HepG2 (cell line): Measurements from ENCODE around the gene COPS3. TPM values are rescaled to one million over a fixed set of nuclear protein-coding genes. Genes with fewer than 3 reads are reported as not detected.

Source experiments
- ATAC-seq: fragments of 200-7000 bp; cut with Tn5 transposase; 3 replicates; pipeline ENCODE4 v1.9.1; 2020; ENCODE audit warnings: mild to moderate bottlenecking, moderate library complexity
- BruUV-seq: library from RNA; stranded (reverse); fragments of 400-500 nt; replicated peaks from 2 replicates; lab custom pipeline; 2021; lab: Mats Ljungman, UMichigan
- CTCF ChIA-PET: fragments of 300-600 bp; formaldehyde crosslinking; extraction: SDS; loops from one replicate; lab custom pipeline; 2021; ENCODE audit warnings: low total read pairs, inconsistent platforms, low intra/inter-chr PET ratio; lab: Yijun Ruan, JAX
- POLR2A ChIA-PET: fragments of 350-600 bp; sonication (Branson Sonifier 250); formaldehyde crosslinking; loops from one replicate; lab custom pipeline; 2020; ENCODE audit warnings: antibody characterized with exemption, inconsistent platforms; lab: Yijun Ruan, JAX
- DNase-seq: peaks from one replicate; pipeline ENCODE4 v3.0.0-alpha.2; 2015; ENCODE audit warnings: low spot score
- FAIRE-seq: peaks from 3 replicates; lab custom pipeline; 2011; peaks lifted over from hg19 to GRCh38; lab: Jason Lieb, UNC
- H2AFZ ChIP-seq: one replicate; pipeline ENCODE4 v1.6.1; 2011; ENCODE audit warnings: low read length, inconsistent platforms
- H3K27ac ChIP-seq: fragments of 300-600 bp; 3 replicates; pipeline ENCODE4 v1.8.0; 2011; ENCODE audit warnings: mixed run types, mild to moderate bottlenecking, mixed read lengths, low read length, inconsistent platforms; ENCODE audit not compliant: insufficient read depth; ENCODE audit errors: extremely low read length
- H3K27me3 ChIP-seq, 2 experiments: fragments of 200-600 bp in 1 of 2; 2 replicates in 1 of 2; 3 replicates in 1 of 2; pipeline versions ENCODE4 v1.6.0 to v1.8.0; 2011; ENCODE audit warnings: low read length in 2 of 2, mild to moderate bottlenecking in 2 of 2, moderate library complexity in 2 of 2, inconsistent platforms in 1 of 2; ENCODE audit not compliant: insufficient read depth in 2 of 2, control insufficient read depth in 1 of 2
- H3K36me3 ChIP-seq, 2 experiments: fragments of 200-600 bp in 1 of 2; replicated peaks in 1 of 2; 2 replicates in 1 of 2; 3 replicates in 1 of 2; pipeline versions ENCODE4 v1.5.1 to v1.8.0; 2011; ENCODE audit warnings: low read length in 2 of 2, inconsistent platforms in 1 of 2; ENCODE audit not compliant: insufficient read depth in 2 of 2, control insufficient read depth in 1 of 2
- H3K4me1 ChIP-seq: 2 replicates; pipeline ENCODE4 v1.5.1; 2012; ENCODE audit warnings: low read length, inconsistent platforms; ENCODE audit not compliant: insufficient read depth
- H3K4me2 ChIP-seq: 2 replicates; pipeline ENCODE4 v1.6.0; 2011; ENCODE audit warnings: low read depth, low read length, inconsistent platforms
- H3K4me3 ChIP-seq, 3 experiments: fragments of 200-600 bp in 1 of 3; sonication (generic), shearing (Covaris generic) in 1 of 3; replicated peaks in 1 of 3; 2 replicates each; pipeline ENCODE4 v1.5.1; 2011 to 2016; ENCODE audit warnings: low read length in 3 of 3, inconsistent platforms in 2 of 3, low read depth in 2 of 3, mild to moderate bottlenecking in 2 of 3, control low read depth in 1 of 3, mixed read lengths in 1 of 3; ENCODE audit not compliant: insufficient read depth in 1 of 3
- H3K79me2 ChIP-seq: one replicate; pipeline ENCODE4 v1.6.1; 2011; ENCODE audit warnings: low read length, inconsistent platforms; ENCODE audit not compliant: insufficient read depth
- H3K9ac ChIP-seq: 2 replicates; pipeline ENCODE4 v1.6.0; 2011; ENCODE audit warnings: mild to moderate bottlenecking, low read depth, low read length, inconsistent platforms; ENCODE audit not compliant: insufficient read depth
- H3K9me3 ChIP-seq: 2 replicates; pipeline ENCODE4 v1.5.1; 2012; ENCODE audit warnings: mild to moderate bottlenecking, low read length
- H4K20me1 ChIP-seq: 2 replicates; pipeline ENCODE4 v1.6.0; 2011; ENCODE audit warnings: inconsistent platforms, mild to moderate bottlenecking, low read length, moderate library complexity; ENCODE audit not compliant: insufficient read depth
- CBX2 ChIP-seq, 2 experiments: fragments of 200-600 bp in 1 of 2; sonication (generic); formaldehyde crosslinking in 1 of 2; IDR thresholded peaks; 2 replicates each; pipeline versions ENCODE4 v1.7.0 to v1.8.1; 2018 to 2022; ENCODE audit warnings: low read depth in 2 of 2, low read length in 1 of 2, mild to moderate bottlenecking in 1 of 2, missing genetic modification reagents in 1 of 2
- DPF2 ChIP-seq: sonication (generic); formaldehyde crosslinking; IDR thresholded peaks from 2 replicates; pipeline ENCODE4 v1.4.0; 2020; ENCODE audit warnings: mild to moderate bottlenecking, low read depth, missing genetic modification reagents, borderline replicate concordance
- FOXK1 ChIP-seq: sonication (generic); formaldehyde crosslinking; IDR thresholded peaks from 2 replicates; pipeline ENCODE4 v1.4.0; 2020; ENCODE audit warnings: low read depth, missing genetic modification reagents, borderline replicate concordance
- JUND ChIP-seq: sonication (generic); formaldehyde crosslinking; IDR thresholded peaks from 2 replicates; pipeline ENCODE4 v1.8.0; 2022; ENCODE audit warnings: mild to moderate bottlenecking, missing genetic modification reagents
- RFXAP ChIP-seq: sonication (generic); formaldehyde crosslinking; IDR thresholded peaks from 2 replicates; pipeline ENCODE4 v1.4.0; 2020; ENCODE audit warnings: missing genetic modification reagents, borderline replicate concordance
- ZNF572 ChIP-seq: sonication (generic); formaldehyde crosslinking; IDR thresholded peaks from 2 replicates; pipeline ENCODE4 v1.5.1; 2020; ENCODE audit warnings: mild to moderate bottlenecking, missing genetic modification reagents
- ZNF616 ChIP-seq: sonication (generic); formaldehyde crosslinking; IDR thresholded peaks from 2 replicates; pipeline ENCODE4 v1.5.0; 2020; ENCODE audit warnings: low read depth, mild to moderate bottlenecking, missing genetic modification reagents
- ZSCAN9 ChIP-seq: IDR thresholded peaks from 2 replicates; pipeline ENCODE4 v1.6.1; 2016; ENCODE audit warnings: borderline replicate concordance
- WGBS: methylation state at CpG from one replicate; pipeline ENCODE4 v1.1.6; 2017; ENCODE audit warnings: low lambda C conversion rate; 5-methylcytosine and 5-hydroxymethylcytosine counted together
- in situ Hi-C: cut with HindIII; loops from 2 replicates; pipeline ENCODE4 v1.10.0; 2017; ENCODE audit warnings: low pct_unique_long_range_greater_than_20kb; ENCODE audit not compliant: extremely low pct_ligation_motif_present
- intact Hi-C: fragments of 100-400 bp; cut with micrococcal nuclease; formaldehyde crosslinking; loops from one replicate; pipeline ENCODE4 v1.10.0; 2022; ENCODE audit not compliant: unreplicated experiment
- polyA plus RNA-seq, 8 experiments: library from polyadenylated mRNA; depleted of rRNA in 3 of 8; stranded (reverse) in 7 of 8; unstranded in 1 of 8; fragments of >200 nt; fragmentation: Illumina TruSeq in 4 of 8; extraction: Trizol in 4 of 8; gene quantifications; 2 replicates each; pipeline versions ENCODE4 v1.2.1 to v1.2.3, GENCODE V29; 2011 to 2016; ENCODE audit warnings: low read depth in 4 of 8, missing spikeins in 1 of 8, mixed read lengths in 1 of 8; ENCODE audit not compliant: insufficient read depth in 1 of 8
- total RNA-seq, 5 experiments: library from RNA; depleted of rRNA; stranded (reverse); fragments of >200 nt; fragmentation: Illumina TruSeq; extraction: Trizol; gene quantifications; 2 replicates each; pipeline ENCODE4 v1.2.3, GENCODE V29; 2016; ENCODE audit warnings: low read depth in 1 of 5
- TF ChIP-seq, protein P1 (sequence below): sonication (generic); formaldehyde crosslinking; IDR thresholded peaks from 2 replicates; pipeline ENCODE4 v1.4.0; 2020; ENCODE audit warnings: missing genetic modification reagents
- TF ChIP-seq, protein P2 (sequence below): sonication (generic); formaldehyde crosslinking; IDR thresholded peaks from 2 replicates; pipeline ENCODE4 v1.4.0; 2020; ENCODE audit warnings: missing genetic modification reagents

COPS3 gene
- total and polyA plus RNA-seq, 2 of the 13 experiments (the other 11 are each of a cell fraction or from before 2014, with no cell fraction given): 46.3 to 103 TPM

DNA sequence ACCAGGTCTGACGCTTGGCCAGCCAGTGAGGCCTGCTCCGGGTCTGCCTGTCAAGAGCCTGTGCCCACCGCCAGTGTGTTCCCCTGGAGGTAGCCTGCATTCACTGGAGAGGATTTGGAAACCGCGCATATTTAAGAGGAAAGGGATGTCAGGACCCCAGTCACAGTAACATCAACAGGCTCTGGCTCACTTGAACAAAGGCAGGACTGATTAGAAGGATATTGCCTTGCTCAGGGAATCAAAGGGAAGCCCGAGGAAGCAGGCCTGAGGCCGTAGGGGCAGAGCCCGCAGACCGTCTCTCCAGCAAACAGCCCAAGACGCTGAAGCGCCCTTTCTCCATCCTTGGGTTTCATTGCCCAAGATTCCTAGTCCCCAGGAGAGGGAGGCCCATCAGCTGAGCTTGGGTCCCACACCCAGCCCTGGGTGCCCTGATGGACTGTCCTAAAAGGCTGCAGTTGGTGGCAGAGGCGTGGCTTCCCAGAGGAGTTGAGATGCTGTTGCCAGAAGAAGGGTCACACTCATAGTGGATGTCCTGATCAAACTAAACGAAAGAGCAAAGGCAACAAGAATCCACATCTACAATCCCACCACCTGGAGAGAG lies 45.3 kb upstream of the COPS3 start:
- POLR2A ChIA-PET: no interaction called here

More for the DNA sequence above, 45.3 kb upstream of the COPS3 start:
- H3K4me3 ChIP-seq: no peak overlapping the region
- FAIRE-seq: no peak
- intact Hi-C loops: no loop called here
- H3K27me3 ChIP-seq: peaks cover 2 to 8% of the 10 kb centered on the region in 2 experiments; a peak in 3 of 5 replicates
- no peak overlapping the region for H2AFZ ChIP-seq
- no peaks in the 10 kb centered on the region for H3K36me3 ChIP-seq
- no peaks in the 10 kb centered on the region for H3K79me2 ChIP-seq
- no peak overlapping the region for H3K9ac ChIP-seq
- WGBS: 73% methylated on average over 12 of the region's 13 CpGs
- CTCF ChIA-PET: no interaction called here
- no peaks in the 10 kb centered on the region for H3K9me3 ChIP-seq
- no peak for DNase-seq
- ATAC-seq: no peak
- TF ChIP-seq, protein P1, sequence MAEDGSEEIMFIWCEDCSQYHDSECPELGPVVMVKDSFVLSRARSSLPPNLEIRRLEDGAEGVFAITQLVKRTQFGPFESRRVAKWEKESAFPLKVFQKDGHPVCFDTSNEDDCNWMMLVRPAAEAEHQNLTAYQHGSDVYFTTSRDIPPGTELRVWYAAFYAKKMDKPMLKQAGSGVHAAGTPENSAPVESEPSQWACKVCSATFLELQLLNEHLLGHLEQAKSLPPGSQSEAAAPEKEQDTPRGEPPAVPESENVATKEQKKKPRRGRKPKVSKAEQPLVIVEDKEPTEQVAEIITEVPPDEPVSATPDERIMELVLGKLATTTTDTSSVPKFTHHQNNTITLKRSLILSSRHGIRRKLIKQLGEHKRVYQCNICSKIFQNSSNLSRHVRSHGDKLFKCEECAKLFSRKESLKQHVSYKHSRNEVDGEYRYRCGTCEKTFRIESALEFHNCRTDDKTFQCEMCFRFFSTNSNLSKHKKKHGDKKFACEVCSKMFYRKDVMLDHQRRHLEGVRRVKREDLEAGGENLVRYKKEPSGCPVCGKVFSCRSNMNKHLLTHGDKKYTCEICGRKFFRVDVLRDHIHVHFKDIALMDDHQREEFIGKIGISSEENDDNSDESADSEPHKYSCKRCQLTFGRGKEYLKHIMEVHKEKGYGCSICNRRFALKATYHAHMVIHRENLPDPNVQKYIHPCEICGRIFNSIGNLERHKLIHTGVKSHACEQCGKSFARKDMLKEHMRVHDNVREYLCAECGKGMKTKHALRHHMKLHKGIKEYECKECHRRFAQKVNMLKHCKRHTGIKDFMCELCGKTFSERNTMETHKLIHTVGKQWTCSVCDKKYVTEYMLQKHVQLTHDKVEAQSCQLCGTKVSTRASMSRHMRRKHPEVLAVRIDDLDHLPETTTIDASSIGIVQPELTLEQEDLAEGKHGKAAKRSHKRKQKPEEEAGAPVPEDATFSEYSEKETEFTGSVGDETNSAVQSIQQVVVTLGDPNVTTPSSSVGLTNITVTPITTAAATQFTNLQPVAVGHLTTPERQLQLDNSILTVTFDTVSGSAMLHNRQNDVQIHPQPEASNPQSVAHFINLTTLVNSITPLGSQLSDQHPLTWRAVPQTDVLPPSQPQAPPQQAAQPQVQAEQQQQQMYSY (CRISPR knock-in tag): no peak
- TF ChIP-seq, protein P2, sequence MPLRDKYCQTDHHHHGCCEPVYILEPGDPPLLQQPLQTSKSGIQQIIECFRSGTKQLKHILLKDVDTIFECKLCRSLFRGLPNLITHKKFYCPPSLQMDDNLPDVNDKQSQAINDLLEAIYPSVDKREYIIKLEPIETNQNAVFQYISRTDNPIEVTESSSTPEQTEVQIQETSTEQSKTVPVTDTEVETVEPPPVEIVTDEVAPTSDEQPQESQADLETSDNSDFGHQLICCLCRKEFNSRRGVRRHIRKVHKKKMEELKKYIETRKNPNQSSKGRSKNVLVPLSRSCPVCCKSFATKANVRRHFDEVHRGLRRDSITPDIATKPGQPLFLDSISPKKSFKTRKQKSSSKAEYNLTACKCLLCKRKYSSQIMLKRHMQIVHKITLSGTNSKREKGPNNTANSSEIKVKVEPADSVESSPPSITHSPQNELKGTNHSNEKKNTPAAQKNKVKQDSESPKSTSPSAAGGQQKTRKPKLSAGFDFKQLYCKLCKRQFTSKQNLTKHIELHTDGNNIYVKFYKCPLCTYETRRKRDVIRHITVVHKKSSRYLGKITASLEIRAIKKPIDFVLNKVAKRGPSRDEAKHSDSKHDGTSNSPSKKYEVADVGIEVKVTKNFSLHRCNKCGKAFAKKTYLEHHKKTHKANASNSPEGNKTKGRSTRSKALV (CRISPR knock-in tag): no peak
- TF ChIP-seq ZNF572 (CRISPR knock-in tag) (no peak), JUND (CRISPR knock-in tag) (no peak), ZNF616 (CRISPR knock-in tag) (no peak), ZSCAN9 (CRISPR knock-in tag) (no peak), RFXAP (CRISPR knock-in tag) (no peak), DPF2 (no peak), FOXK1 (no peak), CBX2 (IDR thresholded peaks at IDR 0.05; ENCODE audit: low read depth, low read length) (no peak), CBX2 (CRISPR knock-in tag; IDR thresholded peaks at IDR 0.05; ENCODE audit: low read depth) (no peak)
- TF ChIP-seq, all 625 proteins: peak for 0
- in situ Hi-C loops: no loop called here
- BruUV-seq: no TSS peak
- no peak overlapping the region for H3K4me2 ChIP-seq
- no peaks in the 10 kb centered on the region for H4K20me1 ChIP-seq
- H3K4me1 ChIP-seq: no peaks in the 10 kb centered on the region
- no peak overlapping the region for H3K27ac ChIP-seq
